ENCODE data around the gene TAS1R1. TPM values are rescaled to one million over a fixed set of nuclear protein-coding genes. Genes with fewer than 3 reads are reported as not detected.

The TAS1R1 gene
- total RNA-seq, 1 donor from 2014 or later = not detected

GRCh38 chr1:6603915-6604558 lies 48.9 kb downstream of the TAS1R1 start:
- Histone ChIP-seq H3K27ac (peak overlapping the region; percentile 98), H3K27me3 (no peaks in the 10 kb centered on the region), H3K36me3 (peaks cover 0 to 3% of the 10 kb centered on the region in 2 donors), H3K4me1 (peaks cover 39% of the 10 kb centered on the region), H3K4me3 (peak overlapping the region; percentile 59 to 74), H3K9me3 (no peaks in the 10 kb centered on the region)
- intact Hi-C loops (cut with DNase I) = loop anchor here (5.0 kb wide), 1 partner anchor 33 kb away; no protein-coding TSS in a partner anchor
- peak in 1 of 3 experiments; percentile 16 for TF ChIP-seq CTCF (IDR thresholded peaks at IDR 0.05)
- peak; percentile 66 to 73 for TF ChIP-seq POLR2AphosphoS5 (IDR thresholded peaks at IDR 0.05; ENCODE audit: insufficient read depth in 1 of 2, low read depth in 1 of 2)
- no peak for TF ChIP-seq POLR2A (IDR thresholded peaks at IDR 0.05)
- DNase-seq (ENCODE audit: extremely low spot score in 2 of 2) = no peak

GRCh38 chr1:6612641-6613360 lies 57.7 kb downstream of the TAS1R1 start:
- Histone ChIP-seq H3K27me3 (no peaks in the 10 kb centered on the region), H3K27ac (peak overlapping the region; percentile 97), H3K4me3 (peak overlapping the region; percentile 77 to 98), H3K4me1 (peaks cover 49% of the 10 kb centered on the region), H3K36me3 (peaks cover 0 to 4% of the 10 kb centered on the region in 2 donors), H3K9me3 (no peaks in the 10 kb centered on the region)
- intact Hi-C loops (cut with DNase I) = no loop called here
- TF ChIP-seq CTCF (IDR thresholded peaks at IDR 0.05) = no peak
- peak in 1 of 2 donors; percentile 24 for TF ChIP-seq POLR2A (IDR thresholded peaks at IDR 0.05)
- peak; percentile 45 to 66 for TF ChIP-seq POLR2AphosphoS5 (IDR thresholded peaks at IDR 0.05; ENCODE audit: insufficient read depth in 1 of 2, low read depth in 1 of 2)
- DNase-seq (ENCODE audit: extremely low spot score in 2 of 2) = no peak

- DNase-seq (ENCODE audit: extremely low spot score in 2 of 2) = peak; percentile 99 to 100
- Histone ChIP-seq H3K4me1 (peaks cover 49% of the 10 kb centered on the region), H3K27me3 (no peaks in the 10 kb centered on the region), H3K4me3 (peak within 1 kb of the TSS; percentile 85 to 98), H3K27ac (peak within 1 kb of the TSS; percentile 97), H3K9me3 (no peaks in the 10 kb centered on the region), H3K36me3 (peaks cover 0 to 9% of the 10 kb centered on the region in 2 donors)
- intact Hi-C loops (cut with DNase I) = no loop called here
- no peak for TF ChIP-seq CTCF (IDR thresholded peaks at IDR 0.05)
- TF ChIP-seq POLR2A (IDR thresholded peaks at IDR 0.05) = peak in 1 of 2 donors; percentile 58
- TF ChIP-seq POLR2AphosphoS5 (IDR thresholded peaks at IDR 0.05; ENCODE audit: insufficient read depth in 1 of 2, low read depth in 1 of 2) = peak; percentile 75 to 90
Observed at GRCh38 chr1:6613361-6614018, 58.4 kb downstream of the TAS1R1 start, which contains the start of gene PHF13. Gene PHF13, plus strand, starts transcription at chr1:6613731. Its CDS starts 336 bp downstream, at chr1:6614067.

- H3K9me3 ChIP-seq = no peaks in the 10 kb centered on the region
- no peak for TF ChIP-seq POLR2AphosphoS5 (IDR thresholded peaks at IDR 0.05; ENCODE audit: insufficient read depth in 1 of 2, low read depth in 1 of 2)
- TF ChIP-seq CTCF (IDR thresholded peaks at IDR 0.05) = no peak
- TF ChIP-seq POLR2A (IDR thresholded peaks at IDR 0.05) = no peak
- H3K27me3 ChIP-seq = no peaks in the 10 kb centered on the region
- H3K4me1 ChIP-seq = peaks cover 48% of the 10 kb centered on the region
- intact Hi-C loops (cut with DNase I) = no loop called here
- H3K4me3 ChIP-seq = peak overlapping the region; percentile 85 to 98
- peaks cover 0 to 13% of the 10 kb centered on the region in 2 donors for H3K36me3 ChIP-seq
- no peak for DNase-seq (ENCODE audit: extremely low spot score in 2 of 2)
- H3K27ac ChIP-seq = peak overlapping the region; percentile 97
Observed at GRCh38 chr1:6614019-6614928, 59.2 kb downstream of the TAS1R1 start.
